Keratinocyte (primary cell): Measurements from ENCODE around the gene ASS1. TPM values are rescaled to one million over a fixed set of nuclear protein-coding genes. Genes with fewer than 3 reads are reported as not detected.
A peak's percentile ranks its signal among the peaks of the same experiment; 100 is the strongest.

ENCODE experiments used
- DNase-seq: peaks from one replicate; pipeline ENCODE4 v3.0.0-alpha.2; 2011; ENCODE audit warnings: low read depth, missing footprints, low spot score
- FAIRE-seq: peaks from 2 replicates; lab custom pipeline; 2011; peaks lifted over from hg19 to GRCh38; lab: Jason Lieb, UNC
- H2AFZ ChIP-seq: 2 replicates; pipeline ENCODE4 v1.6.0; 2012; ENCODE audit warnings: low read length, control low read depth, inconsistent platforms; ENCODE audit not compliant: control insufficient read depth
- H3K27ac ChIP-seq: 2 replicates; pipeline ENCODE4 v1.5.1; 2011; ENCODE audit warnings: low read length; ENCODE audit not compliant: control insufficient read depth, insufficient read depth
- H3K27me3 ChIP-seq: 3 replicates; pipeline ENCODE4 v1.6.0; 2011; ENCODE audit warnings: low read length; ENCODE audit not compliant: control insufficient read depth, insufficient read depth; ENCODE audit errors: extremely low read depth
- H3K36me3 ChIP-seq, 2 experiments: 2 replicates in 1 of 2; 3 replicates in 1 of 2; pipeline ENCODE4 v1.5.1; 2011; ENCODE audit warnings: low read length in 2 of 2, mild to moderate bottlenecking in 1 of 2; ENCODE audit not compliant: control insufficient read depth in 2 of 2, insufficient read depth in 2 of 2; ENCODE audit errors: extremely low read depth in 1 of 2
- H3K4me1 ChIP-seq: 3 replicates; pipeline ENCODE4 v1.5.1; 2011; ENCODE audit warnings: low read length; ENCODE audit not compliant: control insufficient read depth, insufficient read depth; ENCODE audit errors: extremely low read depth
- H3K4me2 ChIP-seq: 3 replicates; pipeline ENCODE4 v1.6.0; 2011; ENCODE audit warnings: low read depth, low read length; ENCODE audit not compliant: control insufficient read depth, insufficient read depth; ENCODE audit errors: extremely low read depth
- H3K4me3 ChIP-seq, 3 experiments: fragments of 200-600 bp in 1 of 3; sonication (generic) in 1 of 3; 2 replicates in 2 of 3; 3 replicates in 1 of 3; pipeline ENCODE4 v1.5.1; 2011 to 2016; ENCODE audit warnings: low read length in 3 of 3, mild to moderate bottlenecking in 3 of 3, control low read depth in 2 of 3, inconsistent platforms in 1 of 3, low read depth in 1 of 3, mixed read lengths in 1 of 3, mixed run types in 1 of 3, moderate library complexity in 1 of 3; ENCODE audit not compliant: control insufficient read depth in 2 of 3, insufficient read depth in 2 of 3; ENCODE audit errors: extremely low read depth in 1 of 3
- H3K79me2 ChIP-seq: 2 replicates; pipeline ENCODE4 v1.6.0; 2012; ENCODE audit warnings: low read length; ENCODE audit not compliant: control insufficient read depth, insufficient read depth
- H3K9ac ChIP-seq: 3 replicates; pipeline ENCODE4 v1.6.0; 2011; ENCODE audit warnings: low read length; ENCODE audit not compliant: control insufficient read depth, insufficient read depth; ENCODE audit errors: extremely low read depth
- H3K9me1 ChIP-seq: 3 replicates; pipeline ENCODE4 v1.6.0; 2011; ENCODE audit warnings: low read length; ENCODE audit not compliant: control insufficient read depth, insufficient read depth; ENCODE audit errors: extremely low read depth
- H3K9me3 ChIP-seq: 2 replicates; pipeline ENCODE4 v1.5.1; 2012; ENCODE audit warnings: low read depth, low read length; ENCODE audit not compliant: control insufficient read depth
- H4K20me1 ChIP-seq: 3 replicates; pipeline ENCODE4 v1.6.0; 2011; ENCODE audit warnings: low read length; ENCODE audit not compliant: control insufficient read depth, insufficient read depth; ENCODE audit errors: extremely low read depth
- CTCF ChIP-seq, 3 experiments: IDR thresholded peaks in 1 of 3; conservative IDR thresholded peaks in 1 of 3; optimal IDR thresholded peaks in 1 of 3; 2 replicates in 2 of 3; 3 replicates in 1 of 3; pipeline versions ENCODE3 to v1.5.1; 2011; ENCODE audit warnings: low read length in 3 of 3, mild to moderate bottlenecking in 3 of 3, moderate library complexity in 2 of 3, control low read depth in 1 of 3, inconsistent platforms in 1 of 3; ENCODE audit not compliant: insufficient read depth in 2 of 3; ENCODE audit errors: extremely low read depth in 1 of 3
- EZH2 ChIP-seq: IDR thresholded peaks from one replicate; pipeline ENCODE4 v1.6.1; 2012; ENCODE audit warnings: inconsistent platforms, mild to moderate bottlenecking, low read length, moderate library complexity
- dilution Hi-C: fragments of 300-500 bp; cut with MboI; formaldehyde crosslinking; loops from one replicate; pipeline ENCODE4 v1.7.0; 2020; ENCODE audit warnings: low sequenced_read_pairs; ENCODE audit not compliant: extremely low pct_ligation_motif_present
- polyA plus RNA-seq, 5 experiments: library from polyadenylated mRNA; depleted of rRNA in 3 of 5; stranded (reverse) in 3 of 5; stranded (forward) in 1 of 5; unstranded in 1 of 5; fragments of >200 nt; gene quantifications; 1 replicate in 1 of 5; 2 replicates in 3 of 5; 3 replicates in 1 of 5; pipeline versions ENCODE4 v1.2.1 to v1.2.3, GENCODE V29; 2011 to 2012; ENCODE audit warnings: missing spikeins in 2 of 5, low read depth in 1 of 5, low replicate concordance in 1 of 5

ASS1 gene
- polyA plus RNA-seq, 1 donor (not counting 4 experiments of a cell fraction or from before 2014, with no cell fraction given), result 52.4 TPM

GRCh38 chr9:130414910-130415746, 29.6 kb upstream of the ASS1 start:
- dilution Hi-C loops, result no loop called here
- H3K4me1 ChIP-seq, result peaks cover 8% of the 10 kb centered on the region
- no peak overlapping the region for H2AFZ ChIP-seq
- H3K27ac ChIP-seq, result no peak overlapping the region
- H4K20me1 ChIP-seq, result no peaks in the 10 kb centered on the region
- peaks cover 6% of the 10 kb centered on the region for H3K27me3 ChIP-seq
- no peaks in the 10 kb centered on the region for H3K9me3 ChIP-seq
- no peak for FAIRE-seq
- TF ChIP-seq CTCF (optimal IDR thresholded peaks at IDR 0.05 in 1 of 3, IDR thresholded peaks at IDR 0.05 in 1 of 3, conservative IDR thresholded peaks at IDR 0.05 in 1 of 3; ENCODE audit: extremely low read depth in 1 of 3, insufficient read depth in 2 of 3, low read length in 3 of 3) (no peak), EZH2 (no peak)
- no peaks in the 10 kb centered on the region for H3K79me2 ChIP-seq
- H3K9ac ChIP-seq, result no peak overlapping the region
- H3K9me1 ChIP-seq, result no peaks in the 10 kb centered on the region
- no peak for DNase-seq
- no peak overlapping the region for H3K4me2 ChIP-seq
- H3K36me3 ChIP-seq, result no peaks in the 10 kb centered on the region
- no peak overlapping the region for H3K4me3 ChIP-seq

- DNase-seq, result no peak
These were observed 27.2 kb upstream of the ASS1 start for GRCh38 chr9:130417602-130418001.

More at GRCh38 chr9:130417602-130418001, 27.2 kb upstream of the ASS1 start:
- dilution Hi-C loops, result no loop called here
- no peaks in the 10 kb centered on the region for H3K9me1 ChIP-seq
- no peaks in the 10 kb centered on the region for H4K20me1 ChIP-seq
- H3K4me3 ChIP-seq, result no peak overlapping the region
- H3K4me1 ChIP-seq, result no peaks in the 10 kb centered on the region
- H3K27me3 ChIP-seq, result peaks cover 15% of the 10 kb centered on the region
- no peaks in the 10 kb centered on the region for H3K79me2 ChIP-seq
- H3K9me3 ChIP-seq, result no peaks in the 10 kb centered on the region
- no peaks in the 10 kb centered on the region for H3K36me3 ChIP-seq
- no peak overlapping the region for H3K9ac ChIP-seq
- TF ChIP-seq EZH2 (no peak), CTCF (optimal IDR thresholded peaks at IDR 0.05 in 1 of 3, IDR thresholded peaks at IDR 0.05 in 1 of 3, conservative IDR thresholded peaks at IDR 0.05 in 1 of 3; ENCODE audit: extremely low read depth in 1 of 3, insufficient read depth in 2 of 3, low read length in 3 of 3) (peak in 2 of 3 experiments; percentile 6 to 59)
- no peak overlapping the region for H3K4me2 ChIP-seq
- no peak for FAIRE-seq
- H3K27ac ChIP-seq, result no peak overlapping the region
- no peak overlapping the region for H2AFZ ChIP-seq
